Body of pancreas (tissue), 4 donors: Measurements from ENCODE around the gene SLC12A8.

Experiments
- CTCF ChIP-seq, 7 experiments: fragments of 450-650 bp in 4 of 7; fragments of 200-600 bp in 3 of 7; sonication (generic) in 3 of 7; IDR thresholded peaks; one replicate each; pipeline ENCODE4 v1.5.1; 2016 to 2019; ENCODE audit warnings: antibody characterized with exemption in 7 of 7
- POLR2A ChIP-seq, 3 donors: fragments of 450-650 bp; IDR thresholded peaks; one replicate each; pipeline ENCODE4 v1.6.1; 2016; ENCODE audit warnings: antibody characterized with exemption in 3 of 3, mild to moderate bottlenecking in 2 of 3

GRCh38 chr3:125179143-125179883, 33.2 kb downstream of the SLC12A8 start:
- TF ChIP-seq POLR2A (IDR thresholded peaks at IDR 0.05), result no peak
- TF ChIP-seq CTCF (IDR thresholded peaks at IDR 0.05), result no peak
